Large intestine (tissue), 12 donors: ENCODE measurements around the gene CNN2. TPM values are rescaled to one million over a fixed set of nuclear protein-coding genes. Genes with fewer than 3 reads are reported as not detected.

Experiments used
- DNase-seq, 2 donors: peaks; one replicate each; pipeline versions ENCODE4 v3.0.0 to v3.0.0-alpha.2; 2013
- H3K27ac ChIP-seq: one replicate; pipeline ENCODE4 v1.5.1; 2013; ENCODE audit warnings: low read length
- H3K27me3 ChIP-seq: 2 replicates; pipeline ENCODE4 v1.6.1; 2013; ENCODE audit warnings: low read length; ENCODE audit not compliant: control insufficient read depth, insufficient read depth
- H3K36me3 ChIP-seq: 2 replicates; pipeline ENCODE4 v1.6.1; 2013; ENCODE audit warnings: low read length; ENCODE audit not compliant: control insufficient read depth, insufficient read depth
- H3K4me1 ChIP-seq: one replicate; pipeline ENCODE4 v1.6.1; 2013; ENCODE audit warnings: low read length; ENCODE audit not compliant: control insufficient read depth, insufficient read depth
- H3K4me3 ChIP-seq: one replicate; pipeline ENCODE4 v1.5.1; 2013; ENCODE audit warnings: low read length
- H3K9me3 ChIP-seq: one replicate; pipeline ENCODE4 v1.6.1; 2013; ENCODE audit warnings: mild to moderate bottlenecking, low read depth, low read length, moderate library complexity; ENCODE audit not compliant: control insufficient read depth
- WGBS: methylation state at CpG from one replicate; pipeline ENCODE4 v1.1.5; 2013; ENCODE audit warnings: low lambda C conversion rate; ENCODE audit not compliant: insufficient coverage; 5-methylcytosine and 5-hydroxymethylcytosine counted together
- long read RNA-seq, 11 donors: transcript quantifications; one replicate each; lab custom pipeline, GENCODE V29; 2026
- polyA plus RNA-seq: library from polyadenylated mRNA; unstranded; fragments of 120-200 nt; gene quantifications from one replicate; pipeline ENCODE4 v1.2.1, GENCODE V29; 2013

Gene CNN2
- 31.5 TPM for polyA plus RNA-seq
- long read RNA-seq, donor 1, transcript CNN2-201 (7 exons, 2,179 nt), result minor isoform, 6 of 32 reads
- long read RNA-seq, donor 1, transcript CNN2-206 (1 exons, 2,266 nt), result major isoform, 26 of 32 reads
- long read RNA-seq, donor 1, partial matches to known transcripts, result 0 of 32 reads
- long read RNA-seq, donor 1, other reads (novel, unspliced or antisense), result 0 of 32 reads
- long read RNA-seq, donor 2, transcript CNN2-201 (7 exons, 2,179 nt), result minor isoform, 14 of 55 reads
- long read RNA-seq, donor 2, transcript CNN2-206 (1 exons, 2,266 nt), result major isoform, 40 of 55 reads
- long read RNA-seq, donor 2, partial matches to known transcripts, result 0 of 55 reads
- long read RNA-seq, donor 2, other reads (novel, unspliced or antisense), result 0 of 55 reads
- long read RNA-seq, donor 3, result 0 reads
- long read RNA-seq, donor 4, partial matches to known transcripts, result 0 of 2 reads
- long read RNA-seq, donor 4, other reads (novel, unspliced or antisense), result 0 of 2 reads
- long read RNA-seq, donor 5, transcript CNN2-206 (1 exons, 2,266 nt), result major isoform, 26 of 39 reads
- long read RNA-seq, donor 5, transcript CNN2-201 (7 exons, 2,179 nt), result minor isoform, 13 of 39 reads
- long read RNA-seq, donor 5, partial matches to known transcripts, result 0 of 39 reads
- long read RNA-seq, donor 5, other reads (novel, unspliced or antisense), result 0 of 39 reads
- long read RNA-seq, donor 6, transcript CNN2-206 (1 exons, 2,266 nt), result major isoform, 17 of 33 reads
- long read RNA-seq, donor 6, transcript CNN2-201 (7 exons, 2,179 nt), result minor isoform, 14 of 33 reads
- long read RNA-seq, donor 6, partial matches to known transcripts, result 0 of 33 reads
- long read RNA-seq, donor 6, other reads (novel, unspliced or antisense), result 0 of 33 reads
- long read RNA-seq, donor 7, transcript CNN2-206 (1 exons, 2,266 nt), result major isoform, 16 of 27 reads
- long read RNA-seq, donor 7, transcript CNN2-201 (7 exons, 2,179 nt), result minor isoform, 11 of 27 reads
- long read RNA-seq, donor 7, partial matches to known transcripts, result 0 of 27 reads
- long read RNA-seq, donor 7, other reads (novel, unspliced or antisense), result 0 of 27 reads
- long read RNA-seq, donor 8, transcript CNN2-201 (7 exons, 2,179 nt), result minor isoform, 11 of 39 reads
- long read RNA-seq, donor 8, transcript CNN2-206 (1 exons, 2,266 nt), result major isoform, 25 of 39 reads
- long read RNA-seq, donor 8, partial matches to known transcripts, result 0 of 39 reads
- long read RNA-seq, donor 8, other reads (novel, unspliced or antisense), result 0 of 39 reads
- long read RNA-seq, donor 9, transcript CNN2-206 (1 exons, 2,266 nt), result major isoform, 6 of 10 reads
- long read RNA-seq, donor 9, partial matches to known transcripts, result 0 of 10 reads
- long read RNA-seq, donor 9, other reads (novel, unspliced or antisense), result 0 of 10 reads
- long read RNA-seq, donor 10, transcript CNN2-206 (1 exons, 2,266 nt), result major isoform, 13 of 16 reads
- long read RNA-seq, donor 10, partial matches to known transcripts, result 0 of 16 reads
- long read RNA-seq, donor 10, other reads (novel, unspliced or antisense), result 0 of 16 reads
- long read RNA-seq, donor 11, transcript CNN2-206 (1 exons, 2,266 nt), result major isoform, 20 of 34 reads
- long read RNA-seq, donor 11, transcript CNN2-201 (7 exons, 2,179 nt), result minor isoform, 10 of 34 reads
- long read RNA-seq, donor 11, partial matches to known transcripts, result 0 of 34 reads
- long read RNA-seq, donor 11, other reads (novel, unspliced or antisense), result 0 of 34 reads

GRCh38 chr19:1025960-1026782 lies at the start of gene CNN2:
TSS of gene CNN2 (plus strand) at chr19:1026608. CDS start at chr19:1026662, 54 bp downstream.
- Histone ChIP-seq H3K36me3 (peaks cover 4% of the 10 kb centered on the region), H3K9me3 (peaks cover 3% of the 10 kb centered on the region), H3K27me3 (peaks cover 11% of the 10 kb centered on the region), H3K4me1 (peaks cover 35% of the 10 kb centered on the region), H3K27ac (peak within 1 kb of the TSS; percentile 83), H3K4me3 (peak within 1 kb of the TSS; percentile 85)
- DNase-seq, result peak; percentile 59 to 80
- WGBS, result no CpG with 5 or more reads among the region's 63 CpGs

GRCh38 chr19:977058-977464 lies 49.3 kb upstream of the CNN2 start:
- H3K27me3 ChIP-seq, result no peaks in the 10 kb centered on the region
- DNase-seq, result no peak
- H3K27ac ChIP-seq, result no peak overlapping the region
- H3K4me3 ChIP-seq, result no peak overlapping the region
- peaks cover 13% of the 10 kb centered on the region for H3K9me3 ChIP-seq
- peaks cover 24% of the 10 kb centered on the region for H3K36me3 ChIP-seq
- no CpG with 5 or more reads among the region's 24 CpGs for WGBS
- H3K4me1 ChIP-seq, result peaks cover 19% of the 10 kb centered on the region

GRCh38 chr19:979318-979741 lies 47.1 kb upstream of the CNN2 start:
- no peak overlapping the region for H3K27ac ChIP-seq
- peaks cover 26% of the 10 kb centered on the region for H3K4me1 ChIP-seq
- peaks cover 5% of the 10 kb centered on the region for H3K36me3 ChIP-seq
- H3K4me3 ChIP-seq, result no peak overlapping the region
- no peaks in the 10 kb centered on the region for H3K27me3 ChIP-seq
- DNase-seq, result peak in 1 of 2 donors; percentile 31
- WGBS, result no CpG with 5 or more reads among the region's 19 CpGs
- H3K9me3 ChIP-seq, result peaks cover 10% of the 10 kb centered on the region

- DNase-seq, result peak in 1 of 2 donors; percentile 17
- Histone ChIP-seq H3K27me3 (no peaks in the 10 kb centered on the region), H3K27ac (no peak overlapping the region)
Observed at GRCh38 chr19:980133-980998, 46.0 kb upstream of the CNN2 start.

GRCh38 chr19:982567-983170 lies 43.7 kb upstream of the CNN2 start:
- H3K27ac ChIP-seq, result peak overlapping the region; percentile 15
- peaks cover 5% of the 10 kb centered on the region for H3K9me3 ChIP-seq
- peaks cover 17% of the 10 kb centered on the region for H3K36me3 ChIP-seq
- H3K4me3 ChIP-seq, result peak overlapping the region; percentile 35
- H3K4me1 ChIP-seq, result peaks cover 26% of the 10 kb centered on the region
- DNase-seq, result peak; percentile 70 to 78
- H3K27me3 ChIP-seq, result no peaks in the 10 kb centered on the region
- WGBS, result no CpG with 5 or more reads among the region's 46 CpGs

More at GRCh38 chr19:980133-980998, 46.0 kb upstream of the CNN2 start:
- Histone ChIP-seq H3K9me3 (peaks cover 10% of the 10 kb centered on the region), H3K36me3 (no peaks in the 10 kb centered on the region), H3K4me3 (no peak overlapping the region), H3K4me1 (peaks cover 26% of the 10 kb centered on the region)
- no CpG with 5 or more reads among the region's 32 CpGs for WGBS

- peaks cover 5% of the 10 kb centered on the region for H3K9me3 ChIP-seq
- H3K4me1 ChIP-seq, result peaks cover 23% of the 10 kb centered on the region
- H3K36me3 ChIP-seq, result peaks cover 26% of the 10 kb centered on the region
- H3K4me3 ChIP-seq, result peak within 1 kb of the TSS; percentile 97
- peak; percentile 88 to 90 for DNase-seq
- no CpG with 5 or more reads among the region's 78 CpGs for WGBS
- H3K27ac ChIP-seq, result peak within 1 kb of the TSS; percentile 46
- no peaks in the 10 kb centered on the region for H3K27me3 ChIP-seq
Observed at GRCh38 chr19:984165-984967, 42.0 kb upstream of the CNN2 start, which contains the start of gene WDR18. TSS of gene WDR18 (plus strand) at chr19:984345. CDS start at chr19:984354, 9 bp downstream.

GRCh38 chr19:986083-986482 lies 40.3 kb upstream of the CNN2 start:
- no peak for DNase-seq
- Histone ChIP-seq H3K27me3 (no peaks in the 10 kb centered on the region), H3K27ac (no peak overlapping the region), H3K4me3 (no peak overlapping the region), H3K4me1 (peaks cover 11% of the 10 kb centered on the region), H3K36me3 (peaks cover 41% of the 10 kb centered on the region), H3K9me3 (peaks cover 3% of the 10 kb centered on the region)
- no CpG with 5 or more reads among the region's 14 CpGs for WGBS
